Activated CD8-positive, alpha-beta T cell treated with anti-CD3 and anti-CD28 coated beads, Interleukin-2, amount 10 ng/mL, durations not matched to agents 7 days and 5 days (primary cell): ENCODE measurements around the gene HOXB13. TPM values are rescaled to one million over a fixed set of nuclear protein-coding genes. Genes with fewer than 3 reads are reported as not detected.

ENCODE experiments used
- ATAC-seq: fragments of 150-1000 bp; cut with Tn5 transposase; one replicate; pipeline ENCODE4 v1.10.0; 2021; ENCODE audit warnings: moderate library complexity
- CTCF ChIA-PET: fragments of 350-600 bp; sonication (Branson Sonifier 250); formaldehyde crosslinking; loops from one replicate; lab custom pipeline; 2021; ENCODE audit warnings: antibody characterized with exemption; lab: Charles Lee
- POLR2A ChIA-PET: fragments of 350-600 bp; sonication (Branson Sonifier 250); formaldehyde crosslinking; loops from one replicate; lab custom pipeline; 2021; ENCODE audit warnings: antibody characterized with exemption; lab: Charles Lee
- DNase-seq: peaks from one replicate; pipeline ENCODE4 v3.0.0-alpha.2; 2020
- H3K27ac Mint-ChIP-seq: one replicate; pipeline ENCODE4 v1.8.0; 2021; ENCODE audit warnings: mild to moderate bottlenecking, mixed read lengths
- H3K27me3 Mint-ChIP-seq: one replicate; pipeline ENCODE4 v1.8.0; 2021; ENCODE audit warnings: low read depth, mixed read lengths
- H3K36me3 Mint-ChIP-seq: one replicate; pipeline ENCODE4 v1.8.0; 2021; ENCODE audit warnings: low read depth, mixed read lengths
- H3K4me1 Mint-ChIP-seq: one replicate; pipeline ENCODE4 v1.8.0; 2021; ENCODE audit warnings: low read depth, mixed read lengths
- H3K4me3 Mint-ChIP-seq: one replicate; pipeline ENCODE4 v1.8.0; 2021; ENCODE audit warnings: mild to moderate bottlenecking, mixed read lengths
- H3K9me3 Mint-ChIP-seq: one replicate; pipeline ENCODE4 v1.8.0; 2022; ENCODE audit warnings: mixed read lengths; ENCODE audit not compliant: insufficient read depth
- total RNA-seq, 2 experiments: library from RNA; stranded (reverse); gene quantifications; one replicate each; pipeline ENCODE4 v1.2.3, GENCODE V29; 2021

HOXB13 gene
- total RNA-seq, 2 experiments from 2014 or later, result not detected

GRCh38 chr17:48733632-48734328, 5.2 kb upstream of the HOXB13 start:
- CTCF ChIA-PET, result interaction anchor here (1.1 to 4.0 kb wide), 4 partner anchors 9 to 299 kb away, joined by 3 to 31 read pairs (median 4); partner anchors contain the start of gene PRAC2
- Mint-ChIP-seq H3K9me3 (no peaks in the 10 kb centered on the region), H3K4me3 (no peak overlapping the region), H3K4me1 (peaks cover 20% of the 10 kb centered on the region), H3K36me3 (no peaks in the 10 kb centered on the region), H3K27ac (no peak overlapping the region), H3K27me3 (peaks cover 92% of the 10 kb centered on the region)
- POLR2A ChIA-PET, result no interaction called here
- DNase-seq (no peak), ATAC-seq (no peak)

- H3K9me3 Mint-ChIP-seq, result no peaks in the 10 kb centered on the region
These were observed 4.4 kb upstream of the HOXB13 start for GRCh38 chr17:48732688-48733629.

DNA sequence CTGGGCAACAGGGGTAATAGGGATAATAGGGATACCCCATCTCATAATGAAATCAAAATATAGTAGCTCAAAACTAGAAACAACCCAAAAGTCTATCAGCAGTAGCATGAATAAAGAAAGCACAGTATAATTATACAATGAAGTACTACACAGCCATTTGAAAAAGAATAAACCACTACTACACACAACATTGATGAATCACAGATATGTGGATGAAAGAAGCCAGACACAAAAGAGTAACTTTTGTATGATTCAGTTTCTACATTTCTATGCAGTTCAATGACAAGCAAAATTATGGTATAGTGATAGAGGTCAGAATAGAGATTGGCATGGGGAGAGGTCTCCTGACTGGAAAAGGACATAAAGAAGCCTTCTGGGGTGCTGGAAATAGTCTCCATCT, 2.8 kb upstream of the HOXB13 start:
- H3K27me3 Mint-ChIP-seq, result peaks cover 95% of the 10 kb centered on the region
- no peaks in the 10 kb centered on the region for H3K9me3 Mint-ChIP-seq
- DNase-seq (no peak), ATAC-seq (no peak)
- H3K4me3 Mint-ChIP-seq, result no peak overlapping the region
- POLR2A ChIA-PET, result no interaction called here
- no peak overlapping the region for H3K27ac Mint-ChIP-seq
- peaks cover 25% of the 10 kb centered on the region for H3K4me1 Mint-ChIP-seq
- CTCF ChIA-PET, result interaction anchor here (0.8 to 4.0 kb wide), 7 partner anchors 7 to 147 kb away, joined by 3 to 31 read pairs (median 4); partner anchors contain the start of gene PRAC2
- no peaks in the 10 kb centered on the region for H3K36me3 Mint-ChIP-seq

More at GRCh38 chr17:48732688-48733629, 4.4 kb upstream of the HOXB13 start:
- ATAC-seq (no peak), DNase-seq (no peak)
- peaks cover 92% of the 10 kb centered on the region for H3K27me3 Mint-ChIP-seq
- peaks cover 23% of the 10 kb centered on the region for H3K4me1 Mint-ChIP-seq
- no peak overlapping the region for H3K4me3 Mint-ChIP-seq
- ChIA-PET POLR2A (interaction anchor here (1.3 kb wide), 1 partner anchor 10 kb away, joined by 3 read pairs; no protein-coding TSS in a partner anchor), CTCF (interaction anchor here (1.2 to 4.0 kb wide), 9 partner anchors 9 to 300 kb away, joined by 3 to 31 read pairs (median 5); partner anchors contain the start of gene PRAC2)
- H3K27ac Mint-ChIP-seq, result no peak overlapping the region
- H3K36me3 Mint-ChIP-seq, result no peaks in the 10 kb centered on the region

DNA sequence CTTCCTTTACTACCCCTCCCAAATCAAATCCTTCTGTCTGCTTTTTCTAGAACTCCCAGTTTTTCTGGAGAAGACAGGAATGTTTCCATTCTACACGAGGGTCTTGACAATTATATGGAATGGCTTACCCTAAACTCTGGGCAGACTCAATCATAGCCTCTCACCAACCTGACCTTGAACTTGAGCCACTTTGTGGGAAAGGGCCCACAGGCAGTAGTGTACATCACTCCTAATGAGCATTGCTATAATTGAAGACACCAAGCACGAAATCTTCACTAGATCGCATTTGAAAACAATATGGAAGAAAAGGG, 1.6 kb upstream of the HOXB13 start:
- Mint-ChIP-seq H3K4me1 (peaks cover 31% of the 10 kb centered on the region), H3K27me3 (peaks cover 95% of the 10 kb centered on the region), H3K36me3 (no peaks in the 10 kb centered on the region), H3K9me3 (no peaks in the 10 kb centered on the region), H3K4me3 (no peak overlapping the region), H3K27ac (no peak overlapping the region)
- CTCF ChIA-PET, result interaction anchor here (0.5 kb wide), 1 partner anchor 434 kb away, joined by 3 read pairs; no protein-coding TSS in a partner anchor
- no peak for DNase-seq
- POLR2A ChIA-PET, result no interaction called here
- no peak for ATAC-seq

DNA sequence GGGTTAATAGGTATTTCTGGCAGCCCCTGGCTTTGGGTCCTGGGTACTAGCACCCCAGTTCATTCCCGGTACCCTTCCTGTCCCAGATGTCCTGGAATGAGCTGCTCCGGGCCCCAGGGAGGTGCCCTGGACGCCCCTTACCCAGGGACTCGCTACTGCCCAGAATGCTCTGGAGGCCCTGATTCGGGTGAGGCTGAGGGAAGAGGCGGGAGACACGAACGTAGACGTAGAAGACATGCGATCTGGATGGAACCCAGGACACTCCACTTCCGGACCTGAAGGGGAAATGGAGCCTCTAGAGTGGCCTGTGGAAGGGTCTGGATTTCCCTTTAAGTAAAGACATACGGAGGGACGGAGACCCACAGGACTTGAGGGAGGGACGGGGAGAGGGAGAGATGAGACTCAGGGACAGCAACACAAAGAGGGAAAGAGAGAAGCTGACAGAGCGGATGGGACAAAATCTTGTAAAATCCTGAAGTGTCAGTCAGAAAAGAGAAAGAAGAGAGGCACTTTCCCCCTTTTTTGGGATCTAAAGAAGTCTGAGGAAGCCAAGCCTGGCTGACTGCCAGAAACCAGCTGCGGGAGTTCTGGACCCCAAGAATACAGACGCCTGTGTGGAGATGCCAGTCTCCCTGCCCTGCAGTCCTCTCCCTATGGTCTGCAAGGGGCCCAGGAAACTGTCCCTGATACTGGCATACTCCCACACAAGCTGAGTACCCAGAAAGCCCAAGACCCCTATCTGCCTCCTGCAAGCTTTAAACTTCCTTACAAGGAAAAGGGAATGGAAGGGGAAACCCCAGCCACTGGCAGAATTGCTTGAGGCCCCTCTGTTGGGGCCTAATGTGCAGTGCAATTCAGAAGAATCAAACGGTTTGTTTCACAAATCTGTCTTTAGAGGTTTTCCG, 1.0 kb upstream of the HOXB13 start:
- Mint-ChIP-seq H3K4me1 (peaks cover 37% of the 10 kb centered on the region), H3K36me3 (no peaks in the 10 kb centered on the region), H3K27me3 (peaks cover 94% of the 10 kb centered on the region), H3K4me3 (no peak overlapping the region), H3K9me3 (no peaks in the 10 kb centered on the region), H3K27ac (no peak overlapping the region)
- no peak for DNase-seq
- POLR2A ChIA-PET, result no interaction called here
- CTCF ChIA-PET, result no interaction called here
- no peak for ATAC-seq

DNA sequence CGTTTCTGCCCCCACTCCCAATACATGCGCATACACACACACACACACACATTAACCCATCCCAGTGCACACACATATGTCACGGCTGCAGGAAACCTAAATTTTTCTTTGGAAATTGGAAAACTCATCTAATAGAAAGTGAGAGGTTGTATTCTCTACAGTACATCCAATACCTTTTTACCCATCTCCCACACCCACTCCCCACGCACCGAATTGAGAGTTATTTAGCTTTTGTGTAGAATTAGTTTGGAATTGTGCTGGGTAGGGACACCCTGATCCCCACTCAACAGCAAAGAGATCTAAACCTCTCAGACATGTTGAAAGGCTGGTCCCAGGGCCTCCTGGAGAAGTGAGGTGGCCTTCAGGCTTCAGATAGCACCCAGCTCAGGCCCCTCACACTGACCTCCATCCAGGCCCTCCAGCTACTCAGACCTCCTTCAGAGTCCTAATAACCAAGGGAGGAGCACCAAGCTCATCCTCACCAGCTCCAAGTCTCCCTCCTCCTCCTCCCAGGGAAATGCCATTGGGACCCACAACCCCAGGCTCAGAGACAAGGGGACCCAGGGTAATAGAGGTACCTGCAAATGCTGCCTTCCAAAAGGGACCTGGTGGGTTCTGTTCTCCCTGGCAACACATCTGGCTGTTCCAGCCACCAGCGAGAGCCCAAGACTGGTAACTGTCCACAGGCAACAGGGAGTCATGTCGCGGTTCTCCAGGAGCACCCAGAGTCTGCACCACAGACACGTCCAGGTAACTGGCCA, 955 bp downstream of the HOXB13 start:
- H3K9me3 Mint-ChIP-seq, result no peaks in the 10 kb centered on the region
- H3K27ac Mint-ChIP-seq, result no peak overlapping the region
- no peak for DNase-seq
- ChIA-PET CTCF (interaction anchor here (0.6 to 2.2 kb wide), 4 partner anchors 10 to 152 kb away, joined by 3 to 6 read pairs (median 4); no protein-coding TSS in a partner anchor), POLR2A (interaction anchor here (0.6 kb wide), 1 partner anchor 9 kb away, joined by 3 read pairs; no protein-coding TSS in a partner anchor)
- peaks cover 96% of the 10 kb centered on the region for H3K27me3 Mint-ChIP-seq
- H3K4me1 Mint-ChIP-seq, result peaks cover 42% of the 10 kb centered on the region
- no peaks in the 10 kb centered on the region for H3K36me3 Mint-ChIP-seq
- H3K4me3 Mint-ChIP-seq, result no peak overlapping the region
- no peak for ATAC-seq

- no peaks in the 10 kb centered on the region for H3K36me3 Mint-ChIP-seq
- no peak overlapping the region for H3K4me3 Mint-ChIP-seq
- CTCF ChIA-PET, result interaction anchor here (0.8 to 4.8 kb wide), 6 partner anchors 9 to 152 kb away, joined by 3 to 67 read pairs (median 20); no protein-coding TSS in a partner anchor
- H3K9me3 Mint-ChIP-seq, result no peaks in the 10 kb centered on the region
- peaks cover 44% of the 10 kb centered on the region for H3K4me1 Mint-ChIP-seq
- POLR2A ChIA-PET, result no interaction called here
- no peak overlapping the region for H3K27ac Mint-ChIP-seq
- H3K27me3 Mint-ChIP-seq, result peaks cover 96% of the 10 kb centered on the region
- ATAC-seq (no peak), DNase-seq (no peak)
These were observed 1.6 kb downstream of the HOXB13 start for GRCh38 chr17:48726916-48727286.

DNA sequence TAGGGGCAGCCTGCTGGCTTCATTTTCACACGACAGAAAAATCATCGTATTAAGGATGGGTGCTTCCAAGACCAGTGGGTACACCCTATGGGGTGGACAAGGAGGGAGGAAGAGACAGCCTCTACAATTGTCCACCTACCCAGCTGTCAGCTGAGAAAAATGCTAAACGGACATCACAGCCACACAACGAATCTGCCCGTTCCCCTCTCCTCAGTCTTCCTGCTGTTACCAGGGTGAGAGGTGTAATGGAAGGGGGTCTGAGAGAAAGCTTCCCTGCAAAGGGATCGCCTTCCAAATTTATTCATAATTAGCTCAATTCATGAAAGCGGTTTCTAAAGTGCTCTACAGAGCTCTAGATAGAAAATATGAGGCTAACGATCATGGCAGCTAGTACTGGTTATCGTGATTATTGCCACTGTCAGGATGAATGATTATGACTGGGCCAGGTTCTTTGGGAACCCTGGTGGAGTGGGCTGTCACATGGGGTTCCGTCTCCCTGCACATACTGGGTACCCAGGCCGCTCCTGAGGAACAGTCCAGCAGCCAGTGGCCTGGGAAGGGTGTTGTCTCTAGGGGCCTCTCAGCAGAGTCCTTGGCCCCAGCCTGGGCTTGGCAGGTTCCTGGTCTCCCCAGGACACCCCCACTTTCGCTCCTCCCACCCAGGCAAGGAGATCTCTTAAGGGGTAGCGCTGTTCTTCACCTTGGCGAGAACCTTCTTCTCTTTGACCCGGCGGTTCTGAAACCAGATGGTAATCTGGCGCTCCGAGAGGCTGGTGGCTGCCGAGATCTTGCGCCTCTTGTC, 2.2 kb downstream of the HOXB13 start:
- Mint-ChIP-seq H3K4me3 (no peak overlapping the region), H3K9me3 (no peaks in the 10 kb centered on the region), H3K27ac (no peak overlapping the region), H3K36me3 (no peaks in the 10 kb centered on the region), H3K4me1 (peaks cover 44% of the 10 kb centered on the region), H3K27me3 (peaks cover 93% of the 10 kb centered on the region)
- no peak for DNase-seq
- ChIA-PET POLR2A (no interaction called here), CTCF (interaction anchor here (0.6 to 4.8 kb wide), 8 partner anchors 11 to 153 kb away, joined by 3 to 67 read pairs (median 4); no protein-coding TSS in a partner anchor)
- no peak for ATAC-seq

- CTCF ChIA-PET, result interaction anchor here (0.6 to 4.8 kb wide), 30 partner anchors 8 to 307 kb away, joined by 3 to 67 read pairs (median 4); partner anchors contain the start of gene ATP5MC1
- no peak overlapping the region for H3K4me3 Mint-ChIP-seq
- no peak for ATAC-seq
- POLR2A ChIA-PET, result interaction anchor here (0.7 kb wide), 2 partner anchors 15 to 145 kb away, joined by 3 read pairs; no protein-coding TSS in a partner anchor
- no peaks in the 10 kb centered on the region for H3K36me3 Mint-ChIP-seq
- H3K4me1 Mint-ChIP-seq, result peaks cover 44% of the 10 kb centered on the region
- no peaks in the 10 kb centered on the region for H3K9me3 Mint-ChIP-seq
- H3K27me3 Mint-ChIP-seq, result peaks cover 95% of the 10 kb centered on the region
- no peak overlapping the region for H3K27ac Mint-ChIP-seq
- no peak for DNase-seq
These were observed 3.1 kb downstream of the HOXB13 start for GRCh38 chr17:48725288-48726064.
